ENCODE measurements around the gene CDKN2B.
"Not testable (repeated sequence)": the region's sequence is repeated elsewhere in the genome, so short reads cannot be mapped to it uniquely, and the experiment has no call there.

The CDKN2B gene

DNA sequence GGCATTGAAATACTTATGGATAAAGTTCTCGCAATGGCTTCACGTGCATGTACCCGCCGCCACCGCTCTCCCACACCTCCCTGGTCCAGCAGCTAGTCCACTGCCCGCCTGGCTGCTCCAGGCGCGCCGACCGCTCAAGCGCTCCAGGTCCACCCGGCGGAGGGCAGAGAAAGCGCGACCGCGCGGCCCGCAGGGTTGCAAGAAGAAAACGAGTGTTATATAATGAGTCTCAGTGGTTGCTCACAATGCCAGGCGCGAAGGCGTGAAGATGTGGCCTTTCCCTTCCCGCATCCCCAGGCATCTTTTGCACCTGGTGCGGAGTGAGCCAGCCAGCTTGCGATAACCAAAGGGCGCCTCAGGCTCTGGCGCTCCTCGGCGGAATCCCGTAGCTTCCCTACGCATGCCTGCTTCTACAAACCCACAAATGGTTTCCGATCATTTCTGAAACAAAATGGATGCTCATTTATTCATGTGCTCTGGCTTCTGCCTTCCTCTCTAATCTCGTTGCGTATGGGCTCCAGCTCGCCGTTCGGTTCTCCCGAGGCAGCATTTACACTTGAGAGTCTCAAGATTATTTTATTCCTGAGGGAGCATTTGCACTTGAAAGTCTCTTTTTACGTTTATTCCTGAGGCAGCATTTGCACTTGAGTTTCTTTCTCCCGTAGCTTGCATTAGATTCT, 40.6 kb downstream of the CDKN2B start:
- DNase-seq, result no peak

GRCh38 chr9:21967702-21968101, 41.4 kb downstream of the CDKN2B start:
- no peak for DNase-seq

- no peak for DNase-seq
Measured at GRCh38 chr9:21967169-21967568, 41.9 kb downstream of the CDKN2B start.

GRCh38 chr9:21966140-21966851, 42.8 kb downstream of the CDKN2B start:
- no peak for DNase-seq

DNA sequence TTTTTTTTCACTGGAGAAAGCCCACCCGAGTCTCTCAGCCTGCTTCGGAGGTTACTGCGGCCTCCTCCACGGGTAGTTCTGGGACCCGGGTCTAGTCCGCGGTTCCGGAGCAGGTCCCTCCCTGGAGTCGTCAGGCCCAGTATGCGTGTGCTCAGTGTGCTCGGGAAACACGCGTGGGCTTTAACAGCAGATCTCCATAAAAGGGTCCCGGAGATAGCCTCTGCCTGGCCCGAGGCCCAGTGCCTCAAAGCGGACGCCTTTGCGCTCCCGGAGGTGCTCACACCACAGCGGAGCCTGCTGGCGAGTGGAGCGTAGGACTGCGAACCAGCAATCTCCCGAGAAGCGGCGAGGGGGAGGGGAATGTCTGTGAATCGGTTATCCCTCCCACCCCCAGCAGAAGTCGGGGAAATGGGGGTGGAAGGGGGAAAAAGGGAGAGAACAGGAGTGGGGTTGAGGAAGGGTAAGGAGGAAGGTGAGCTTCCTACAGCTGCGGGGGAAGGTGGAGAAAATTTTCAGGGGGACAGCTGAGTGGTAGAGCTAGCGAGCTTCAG, 43.6 kb downstream of the CDKN2B start:
- peak; percentile 79 for DNase-seq

GRCh38 chr9:21964925-21965385, 44.1 kb downstream of the CDKN2B start:
- DNase-seq, result peak; percentile 88

DNA sequence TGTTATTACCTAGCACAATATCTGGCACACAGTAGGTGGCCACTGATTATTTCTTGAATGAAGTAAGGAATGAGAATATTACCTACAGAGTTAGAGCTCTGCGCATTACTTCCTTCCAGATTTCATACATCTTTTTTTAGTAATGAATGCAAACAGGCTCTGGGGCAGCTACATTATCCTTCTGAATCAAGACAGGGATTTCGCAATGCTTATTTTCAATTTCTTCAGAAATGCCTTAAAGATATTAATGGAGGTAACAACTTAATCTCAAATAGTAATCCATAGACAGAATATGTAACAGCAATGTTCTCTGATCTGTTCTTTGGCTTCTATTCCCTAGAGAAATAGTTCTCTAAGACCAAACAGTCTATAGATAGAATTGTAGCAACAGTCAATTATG, 47.5 kb downstream of the CDKN2B start:
- DNase-seq, result no peak

DNA sequence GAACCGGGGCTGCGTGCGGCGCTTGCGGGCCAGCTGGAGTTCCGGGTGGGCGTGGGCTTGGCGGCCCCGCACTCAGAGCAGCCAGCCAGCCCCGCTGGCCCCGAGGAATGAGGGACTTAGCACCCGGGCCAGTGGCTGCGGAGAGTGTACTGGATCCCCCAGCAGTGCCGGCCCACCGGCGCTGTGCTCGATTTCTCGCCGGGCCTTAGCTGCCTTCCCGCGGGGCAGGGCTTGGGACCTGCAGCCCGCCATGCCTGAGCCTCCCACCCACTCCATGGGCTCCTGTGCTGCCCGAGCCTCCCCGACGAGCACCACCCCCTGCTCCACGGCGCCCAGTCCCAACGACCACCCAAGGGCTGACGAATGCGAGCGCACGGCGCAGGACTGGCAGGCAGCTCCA, 49.8 kb downstream of the CDKN2B start:
- DNase-seq, result not testable (repeated sequence)

DNA sequence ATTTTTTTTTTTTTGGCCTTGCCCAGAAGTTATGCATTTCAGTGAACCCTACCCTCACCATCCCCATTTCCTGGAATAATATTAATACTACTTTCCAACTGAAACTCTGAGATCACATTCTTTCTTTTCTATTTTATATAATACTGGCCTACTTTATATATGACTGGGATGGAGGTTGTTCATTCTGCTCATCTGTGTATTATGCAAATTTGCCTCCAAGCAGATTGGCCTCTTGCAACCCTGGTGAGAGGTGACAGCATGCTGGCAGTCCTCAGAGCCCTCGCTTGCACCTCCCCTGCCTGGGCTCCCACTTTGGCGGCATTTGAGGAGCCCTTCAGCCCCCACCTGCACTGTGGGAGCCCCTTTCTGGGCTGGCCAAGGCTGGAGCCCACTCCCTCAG, 50.3 kb downstream of the CDKN2B start:
- no peak for DNase-seq

All from activated effector memory CD4-positive, alpha-beta T cell treated with anti-CD3 and anti-CD28 coated beads, Interleukin-2, amount 50 U/mL, for 16 hours (primary cell).